H1 (cell line): ENCODE measurements around the gene TMEM170A. TPM values are rescaled to one million over a fixed set of nuclear protein-coding genes. Genes with fewer than 3 reads are reported as not detected.

Experiments
- ATF2 ChIP-seq: IDR thresholded peaks from 2 replicates; pipeline ENCODE4 v1.6.1; 2012; ENCODE audit warnings: low read length, inconsistent platforms
- ATF3 ChIP-seq: IDR thresholded peaks from 2 replicates; pipeline ENCODE4 v1.6.1; 2011; ENCODE audit warnings: low read depth, mild to moderate bottlenecking, low read length; ENCODE audit not compliant: insufficient read depth
- BACH1 ChIP-seq: IDR thresholded peaks from 2 replicates; pipeline ENCODE4 v1.6.1; 2012; ENCODE audit warnings: low read length, improper control_type of control experiment
- BRCA1 ChIP-seq: IDR thresholded peaks from 2 replicates; pipeline ENCODE4 v1.6.1; 2012; ENCODE audit warnings: low read depth, low read length, improper control_type of control experiment
- CBX5 ChIP-seq: fragments of 300-800, 300-1000 bp; sonication (generic); IDR thresholded peaks from 2 replicates; pipeline ENCODE4 v1.7.1; 2016; ENCODE audit warnings: antibody characterized with exemption, low read length, low read depth
- CEBPB ChIP-seq: IDR thresholded peaks from 2 replicates; pipeline ENCODE4 v1.6.1; 2012; ENCODE audit warnings: low read depth, low read length
- CHD1 ChIP-seq: IDR thresholded peaks from 2 replicates; pipeline ENCODE4 v1.6.1; 2012; ENCODE audit warnings: low read depth, low read length, improper control_type of control experiment
- EP300 ChIP-seq, 2 experiments: IDR thresholded peaks; 1 replicate in 1 of 2; 2 replicates in 1 of 2; pipeline ENCODE4 v1.6.1; 2011 to 2012; ENCODE audit warnings: low read depth in 2 of 2, low read length in 2 of 2, mild to moderate bottlenecking in 2 of 2, borderline replicate concordance in 1 of 2, inconsistent platforms in 1 of 2, moderate library complexity in 1 of 2
- GABPA ChIP-seq: IDR thresholded peaks from 2 replicates; pipeline ENCODE4 v1.6.1; 2011; ENCODE audit warnings: mild to moderate bottlenecking, low read length, moderate library complexity, borderline replicate concordance; ENCODE audit not compliant: insufficient read depth
- GTF2F1 ChIP-seq: IDR thresholded peaks from 2 replicates; pipeline ENCODE4 v1.6.1; 2012; ENCODE audit warnings: low read depth, low read length, improper control_type of control experiment, borderline replicate concordance
- HDAC6 ChIP-seq: IDR thresholded peaks from one replicate; pipeline ENCODE4 v1.7.1; 2012; ENCODE audit warnings: low read depth, mild to moderate bottlenecking, inconsistent platforms, low read length, moderate library complexity
- JUN ChIP-seq: IDR thresholded peaks from 2 replicates; pipeline ENCODE4 v1.6.1; 2011; ENCODE audit warnings: low read depth, mild to moderate bottlenecking, improper control_type of control experiment, low read length
- JUND ChIP-seq: IDR thresholded peaks from 2 replicates; pipeline ENCODE4 v1.6.1; 2011; ENCODE audit warnings: mild to moderate bottlenecking, improper control_type of control experiment, low read length
- POU5F1 ChIP-seq: IDR thresholded peaks from 2 replicates; pipeline ENCODE4 v1.6.1; 2011; ENCODE audit warnings: low read depth, mild to moderate bottlenecking, low read length, moderate library complexity
- RBBP5 ChIP-seq: IDR thresholded peaks from 2 replicates; pipeline ENCODE4 v1.7.1; 2012; ENCODE audit warnings: low read depth, mild to moderate bottlenecking, inconsistent platforms, low read length, moderate library complexity, borderline replicate concordance
- RNF2 ChIP-seq: fragments of 200-900, 300-1000 bp; sonication (generic); IDR thresholded peaks from 2 replicates; pipeline ENCODE4 v1.7.1; 2016; ENCODE audit warnings: borderline replicate concordance, low read depth, mild to moderate bottlenecking, antibody characterized with exemption, low read length; ENCODE audit not compliant: poor library complexity, severe bottlenecking; ENCODE audit errors: missing control alignments
- SIRT6 ChIP-seq: IDR thresholded peaks from one replicate; pipeline ENCODE4 v1.7.1; 2012; ENCODE audit warnings: low read length, inconsistent platforms
- SIX5 ChIP-seq: IDR thresholded peaks from 2 replicates; pipeline ENCODE4 v1.6.1; 2011; ENCODE audit warnings: mild to moderate bottlenecking, low read depth, low read length
- SP2 ChIP-seq: IDR thresholded peaks from 2 replicates; pipeline ENCODE4 v1.6.1; 2012; ENCODE audit warnings: mild to moderate bottlenecking, low read length, inconsistent platforms
- TBP ChIP-seq: IDR thresholded peaks from 2 replicates; pipeline ENCODE4 v1.6.1; 2011; ENCODE audit warnings: low read depth, low read length, improper control_type of control experiment
- TCF12 ChIP-seq: IDR thresholded peaks from 2 replicates; pipeline ENCODE4 v1.6.1; 2011; ENCODE audit warnings: low read depth, mild to moderate bottlenecking, low read length
- YY1 ChIP-seq: IDR thresholded peaks from 2 replicates; pipeline ENCODE4 v1.6.1; 2011; ENCODE audit warnings: low read depth, mild to moderate bottlenecking, low read length
- polyA plus RNA-seq, 7 experiments: library from polyadenylated mRNA; depleted of rRNA in 3 of 7; stranded (reverse) in 5 of 7; unstranded in 2 of 7; fragments of >200 nt in 5 of 7; fragments of 200-250 nt in 2 of 7; gene quantifications; 1 replicate in 5 of 7; 2 replicates in 1 of 7; 4 replicates in 1 of 7; pipeline versions ENCODE4 v1.2.1 to v1.2.3, GENCODE V29; 2011 to 2013; ENCODE audit warnings: missing spikeins in 2 of 7, mixed read lengths in 2 of 7
- total RNA-seq: library from RNA; stranded (reverse); fragmentation: NEBNext Ultra II Directional; extraction: Animal tissue kit (Norgen Biotek cat#: 25700); gene quantifications from 2 replicates; pipeline ENCODE4 v1.2.1, GENCODE V29; 2021

Gene TMEM170A
- total and polyA plus RNA-seq, 2 of the 8 experiments (the other 6 are each of a cell fraction or from before 2014, with no cell fraction given): 22.9 to 56.6 TPM

DNA sequence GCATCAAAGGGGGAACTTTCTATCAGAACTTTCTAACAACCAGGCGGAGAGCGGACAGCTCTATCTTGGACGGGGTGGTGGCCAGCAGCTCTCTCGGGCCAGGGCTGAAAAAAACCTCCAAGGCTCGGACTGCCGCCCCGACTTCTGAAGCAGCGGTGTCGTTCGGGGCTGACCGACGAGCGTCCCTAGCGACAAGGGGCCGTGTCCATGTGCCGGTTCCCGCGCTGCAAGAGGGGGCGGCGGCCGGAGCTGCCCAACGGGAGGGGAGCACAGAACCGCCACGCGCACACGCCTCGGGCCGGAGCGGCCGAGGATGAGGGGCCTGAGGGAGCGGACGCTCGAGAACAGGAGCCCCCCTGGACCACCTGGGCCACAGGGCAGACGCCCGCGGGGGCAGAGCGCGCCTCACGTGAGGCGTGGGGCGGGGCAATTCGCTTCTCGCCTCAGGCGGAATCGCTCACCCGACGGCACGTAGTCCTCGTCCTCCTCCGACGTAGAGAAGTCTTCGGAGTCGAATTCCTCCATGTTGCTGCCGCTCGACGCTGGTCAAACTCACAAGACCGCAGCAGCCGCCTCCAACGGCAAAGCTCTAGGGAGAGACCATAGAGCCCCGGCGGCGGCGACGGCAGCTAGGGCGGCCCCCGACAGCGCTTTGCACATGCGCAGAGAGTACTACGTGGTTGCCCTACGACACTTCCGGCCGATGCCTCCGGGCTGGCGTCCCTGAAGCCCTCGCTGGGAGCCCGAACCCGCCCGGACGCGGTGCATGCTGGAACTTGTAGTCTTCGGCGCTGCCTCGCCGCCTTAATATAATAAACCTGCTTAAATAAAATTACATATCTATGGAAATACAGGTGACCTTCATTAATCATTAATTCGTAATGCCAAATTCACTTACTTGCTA lies 31.4 kb downstream of the TMEM170A start, which contains the start of gene CFDP1 (continued):
- TF ChIP-seq ATF2 (peak; percentile 67; the same call in 1 of the 2 replicates), BRCA1 (no peak), TCF12 (0 out of 2 replicates have a peak, but pooled peaks have one; percentile 27), CBX5 (no peak), CHD1 (no peak), SIX5 (peak; percentile 70), TBP (peak; percentile 47; the same call in 1 of the 2 replicates), SIRT6 (no peak), RNF2 (no peak), POU5F1 (no peak), JUN (no peak), BACH1 (no peak), RBBP5 (no peak; the same call in 1 of the 2 replicates), CEBPB (no peak), GTF2F1 (no peak), SP2 (no peak), EP300 (IDR thresholded peaks at IDR 0.05; ENCODE audit: borderline replicate concordance in 1 of 2, low read depth in 2 of 2, low read length in 2 of 2) (0 out of 3 replicates have a peak, but pooled peaks of 1 of the 2 experiments have one; percentile 55), JUND (no peak), ATF3 (no peak), HDAC6 (no peak), GABPA (no peak), YY1 (no peak)
